AG04449 (cell line): ENCODE results near the gene ERMN.
"Not testable (repeated sequence)": the region's sequence is repeated elsewhere in the genome, so short reads cannot be mapped to it uniquely, and the experiment has no call there.

ENCODE experiments used
- CTCF ChIA-PET: fragments of 350-600 bp; formaldehyde crosslinking; extraction: SDS; loops from one replicate; lab custom pipeline; 2021; ENCODE audit warnings: antibody characterized with exemption; lab: Yijun Ruan, JAX
- POLR2A ChIA-PET: fragments of 400-600, 350-600 bp; formaldehyde crosslinking; extraction: SDS; loops from one replicate; lab custom pipeline; 2020; ENCODE audit warnings: antibody characterized with exemption, inconsistent platforms; lab: Yijun Ruan, JAX
- DNase-seq: peaks from one replicate; pipeline ENCODE4 v3.0.0-alpha.2; 2010; ENCODE audit warnings: low read depth, low spot score
- H3K4me3 ChIP-seq: 2 replicates; pipeline ENCODE4 v1.5.1; 2011; ENCODE audit warnings: low read depth, mild to moderate bottlenecking, control low read depth, low read length
- TF ChIP-seq, protein P1 (sequence below): IDR thresholded peaks from one replicate; pipeline ENCODE4 v1.5.1; 2011; ENCODE audit warnings: mild to moderate bottlenecking, moderate library complexity, low read length, control low read depth, inconsistent platforms; ENCODE audit not compliant: insufficient read depth; ENCODE audit errors: missing control alignments

The ERMN gene, protein sequence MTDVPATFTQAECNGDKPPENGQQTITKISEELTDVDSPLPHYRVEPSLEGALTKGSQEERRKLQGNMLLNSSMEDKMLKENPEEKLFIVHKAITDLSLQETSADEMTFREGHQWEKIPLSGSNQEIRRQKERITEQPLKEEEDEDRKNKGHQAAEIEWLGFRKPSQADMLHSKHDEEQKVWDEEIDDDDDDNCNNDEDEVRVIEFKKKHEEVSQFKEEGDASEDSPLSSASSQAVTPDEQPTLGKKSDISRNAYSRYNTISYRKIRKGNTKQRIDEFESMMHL

DNA sequence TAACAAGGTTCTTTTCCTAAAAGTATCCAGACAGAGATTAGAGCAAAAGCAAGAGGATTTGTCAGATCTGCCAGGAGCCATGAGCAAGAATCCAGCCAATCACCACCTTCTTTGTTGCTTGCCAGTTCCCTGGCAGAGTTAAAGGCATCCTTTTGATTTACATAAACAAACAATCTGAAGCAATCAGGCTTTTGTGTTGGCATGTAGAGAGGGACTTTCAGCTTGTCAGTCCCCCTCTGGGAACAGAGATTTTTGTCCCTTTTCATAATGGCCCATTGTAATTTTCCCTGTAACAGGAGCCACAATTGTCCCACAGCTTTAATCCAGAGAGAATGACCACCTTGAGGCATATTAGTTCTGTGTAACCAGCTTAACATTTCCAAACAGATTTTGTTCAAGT is at the start of gene ERMN:
Gene ERMN, minus strand, starts transcription at position 39 of the 400 bp plus-strand sequence. CDS start 182 bp downstream, outside the sequence.
- TF ChIP-seq, protein P1, sequence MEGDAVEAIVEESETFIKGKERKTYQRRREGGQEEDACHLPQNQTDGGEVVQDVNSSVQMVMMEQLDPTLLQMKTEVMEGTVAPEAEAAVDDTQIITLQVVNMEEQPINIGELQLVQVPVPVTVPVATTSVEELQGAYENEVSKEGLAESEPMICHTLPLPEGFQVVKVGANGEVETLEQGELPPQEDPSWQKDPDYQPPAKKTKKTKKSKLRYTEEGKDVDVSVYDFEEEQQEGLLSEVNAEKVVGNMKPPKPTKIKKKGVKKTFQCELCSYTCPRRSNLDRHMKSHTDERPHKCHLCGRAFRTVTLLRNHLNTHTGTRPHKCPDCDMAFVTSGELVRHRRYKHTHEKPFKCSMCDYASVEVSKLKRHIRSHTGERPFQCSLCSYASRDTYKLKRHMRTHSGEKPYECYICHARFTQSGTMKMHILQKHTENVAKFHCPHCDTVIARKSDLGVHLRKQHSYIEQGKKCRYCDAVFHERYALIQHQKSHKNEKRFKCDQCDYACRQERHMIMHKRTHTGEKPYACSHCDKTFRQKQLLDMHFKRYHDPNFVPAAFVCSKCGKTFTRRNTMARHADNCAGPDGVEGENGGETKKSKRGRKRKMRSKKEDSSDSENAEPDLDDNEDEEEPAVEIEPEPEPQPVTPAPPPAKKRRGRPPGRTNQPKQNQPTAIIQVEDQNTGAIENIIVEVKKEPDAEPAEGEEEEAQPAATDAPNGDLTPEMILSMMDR: no peak
- POLR2A ChIA-PET: no interaction called here
- no peak for DNase-seq
- no peak within 1 kb of the TSS for H3K4me3 ChIP-seq
- CTCF ChIA-PET: interaction anchor here (1.0 to 25.7 kb wide), 15 partner anchors 9 to 444 kb away, joined by 3 to 370 read pairs (median 7); no protein-coding TSS in a partner anchor

DNA sequence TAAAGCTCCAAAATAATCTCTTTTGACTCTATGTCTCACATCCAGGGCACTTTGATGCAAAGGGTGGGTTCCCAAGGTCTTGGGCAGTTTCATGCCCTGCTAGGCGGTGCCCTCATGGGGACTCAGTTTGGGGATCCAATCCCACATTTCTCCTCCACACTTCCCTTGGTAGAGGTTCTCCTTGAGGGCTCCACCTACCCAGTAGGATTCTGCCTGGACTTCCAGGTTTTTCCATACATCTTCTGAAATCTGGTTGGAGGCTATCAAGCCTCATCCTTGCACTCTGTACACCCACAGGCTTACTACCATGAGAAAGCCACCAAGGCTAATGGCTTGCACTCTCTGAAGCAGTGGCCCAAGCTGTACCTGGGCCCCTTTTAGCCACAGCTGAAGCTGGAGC is 49.8 kb upstream of the ERMN start:
- POLR2A ChIA-PET: no interaction called here
- TF ChIP-seq, protein P1: no peak
- CTCF ChIA-PET: no interaction called here
- H3K4me3 ChIP-seq: no peak overlapping the region
- DNase-seq: no peak

DNA sequence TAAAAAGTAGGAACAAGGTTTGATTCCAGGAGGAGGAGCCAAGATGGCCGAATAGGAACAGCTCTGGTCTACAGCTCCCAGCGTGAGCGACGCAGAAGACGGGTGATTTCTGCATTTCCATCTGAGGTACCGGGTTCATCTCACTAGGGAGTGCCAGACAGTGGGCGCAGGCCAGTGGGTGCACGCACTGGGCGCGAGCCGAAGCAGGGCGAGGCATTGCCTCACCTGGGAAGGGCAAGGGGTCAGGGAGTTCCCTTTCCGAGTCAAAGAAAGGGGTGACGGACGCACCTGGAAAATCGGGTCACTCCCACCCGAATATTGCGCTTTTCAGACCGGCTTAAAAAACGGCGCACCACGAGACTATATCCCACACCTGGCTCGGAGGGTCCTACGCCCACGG is 42.9 kb upstream of the ERMN start:
- not testable (repeated sequence) for H3K4me3 ChIP-seq, DNase-seq

DNA sequence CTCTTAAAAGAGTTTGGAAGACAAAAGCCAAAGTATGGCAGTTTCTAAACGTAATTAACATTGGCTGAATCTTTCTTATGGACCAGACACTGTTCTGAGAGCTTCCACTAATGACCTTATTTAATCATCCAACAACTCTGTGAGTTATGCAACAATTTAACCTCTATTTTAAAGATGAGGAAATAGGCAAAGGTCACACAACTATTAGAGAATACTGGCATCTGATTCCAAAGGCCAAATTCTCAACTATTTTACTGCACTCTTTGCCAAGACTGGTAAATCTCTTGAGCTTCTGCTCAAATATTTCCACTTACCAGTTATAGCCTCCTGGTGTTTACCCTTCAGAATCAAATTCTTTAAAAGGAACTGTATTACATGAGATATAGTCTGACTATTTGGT is 42.1 kb upstream of the ERMN start:
- CTCF ChIA-PET: interaction anchor here (2.9 kb wide), 1 partner anchor 31 kb away, joined by 10 read pairs; no protein-coding TSS in a partner anchor
- DNase-seq: no peak
- no peak overlapping the region for H3K4me3 ChIP-seq
- TF ChIP-seq, protein P1: no peak
- POLR2A ChIA-PET: no interaction called here

More for the DNA sequence above, 42.9 kb upstream of the ERMN start:
- POLR2A ChIA-PET, CTCF ChIA-PET: not testable (repeated sequence)

DNA sequence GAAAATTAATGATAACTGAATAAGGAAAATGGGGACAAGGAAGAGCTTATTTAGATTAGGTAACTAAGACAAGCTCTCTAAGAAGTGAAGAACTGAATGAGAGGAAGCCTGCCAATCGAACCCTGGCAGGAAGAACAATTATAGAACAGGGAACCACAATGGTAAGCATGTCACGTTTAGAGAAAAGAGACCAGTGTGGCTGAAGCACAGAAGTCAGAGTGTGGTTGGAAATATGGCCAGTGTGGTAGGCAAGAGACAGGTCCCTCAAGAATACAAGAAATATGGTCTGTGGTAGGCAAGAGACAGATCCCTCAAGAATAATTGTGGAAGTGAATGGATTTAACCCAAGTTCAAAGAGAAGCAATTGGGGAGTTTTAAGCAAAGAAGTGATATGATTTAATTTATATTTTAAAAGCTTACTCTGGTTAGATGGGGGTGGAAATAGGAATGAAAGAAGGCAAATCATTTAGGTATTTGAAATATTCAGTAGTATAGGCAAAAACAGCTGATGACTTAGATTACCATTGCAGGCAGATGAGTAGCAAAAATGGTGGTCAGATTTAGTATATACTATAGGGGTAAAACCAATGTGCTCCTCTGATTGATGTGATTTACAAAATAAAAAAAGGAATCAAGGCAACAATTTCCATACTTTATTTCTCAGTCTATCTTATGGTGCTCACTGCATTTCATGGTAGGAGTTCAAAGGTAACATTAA is 38.8 kb upstream of the ERMN start:
- ChIA-PET POLR2A (no interaction called here), CTCF (interaction anchor here (0.6 to 1.7 kb wide), 3 partner anchors 28 to 62 kb away, joined by 3 to 8 read pairs (median 6); no protein-coding TSS in a partner anchor)
- DNase-seq: no peak
- H3K4me3 ChIP-seq: no peak overlapping the region
- TF ChIP-seq, protein P1: no peak

DNA sequence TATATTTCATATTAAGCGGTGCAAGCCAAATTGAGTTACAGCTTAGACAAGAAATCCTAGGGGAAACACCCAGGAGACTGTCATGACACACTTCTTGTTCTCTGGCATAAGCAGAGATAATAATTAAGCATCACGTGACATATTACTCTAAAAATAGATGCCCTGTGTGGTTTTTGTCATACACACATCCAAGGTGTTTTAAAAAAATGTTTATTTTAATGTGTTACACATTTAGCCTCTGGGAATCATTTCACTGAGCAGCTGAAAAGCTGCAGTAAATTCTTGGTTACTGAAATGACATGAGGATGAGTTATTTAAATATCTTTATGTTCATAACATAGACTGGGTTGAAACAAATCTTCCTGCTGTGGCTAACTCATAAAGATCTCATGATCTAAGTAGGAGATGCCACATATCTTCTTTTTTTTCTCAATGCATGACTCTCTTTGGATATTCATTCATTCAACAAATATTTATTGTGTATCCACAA is 38.0 kb upstream of the ERMN start:
- ChIA-PET POLR2A (no interaction called here), CTCF (interaction anchor here (0.6 to 1.7 kb wide), 3 partner anchors 28 to 62 kb away, joined by 3 to 8 read pairs (median 6); no protein-coding TSS in a partner anchor)
- TF ChIP-seq, protein P1: no peak
- no peak for DNase-seq
- no peak overlapping the region for H3K4me3 ChIP-seq
